GM23338 (cell line): ENCODE results near the gene COL2A1. TPM values are rescaled to one million over a fixed set of nuclear protein-coding genes. Genes with fewer than 3 reads are reported as not detected.

Source experiments
- ATAC-seq: fragments of 200-7000 bp; cut with Tn5 transposase; 3 replicates; pipeline ENCODE4 v1.9.1; 2020
- DNase-seq: peaks from one replicate; pipeline ENCODE4 v3.0.0-alpha.2; 2015; ENCODE audit warnings: low spot score
- H2AFZ ChIP-seq: fragments of 200-600 bp; sonication (generic); 2 replicates; pipeline ENCODE4 v1.8.0; 2016; ENCODE audit warnings: antibody characterized with exemption, mild to moderate bottlenecking, moderate library complexity
- H3F3A ChIP-seq: fragments of 200-600 bp; sonication (generic); replicated peaks from 2 replicates; pipeline ENCODE4 v1.8.0; 2017; ENCODE audit warnings: antibody characterized with exemption, mixed run types, low read depth
- H3K27ac ChIP-seq: fragments of 200-600 bp; sonication (generic); 2 replicates; pipeline ENCODE4 v1.6.1; 2016; ENCODE audit warnings: low read depth
- H3K27me3 ChIP-seq: fragments of 200-600 bp; sonication (generic); 2 replicates; pipeline ENCODE4 v1.8.0; 2016; ENCODE audit warnings: mild to moderate bottlenecking, mixed run types, moderate library complexity; ENCODE audit not compliant: insufficient read depth
- H3K36me3 ChIP-seq: fragments of 200-600 bp; sonication (generic); 2 replicates; pipeline ENCODE4 v1.8.0; 2016; ENCODE audit warnings: mild to moderate bottlenecking; ENCODE audit not compliant: insufficient read depth
- H3K4me1 ChIP-seq: fragments of 200-600 bp; sonication (generic); 2 replicates; pipeline ENCODE4 v1.8.0; 2016; ENCODE audit warnings: mild to moderate bottlenecking, moderate library complexity; ENCODE audit not compliant: insufficient read depth
- H3K4me2 ChIP-seq: fragments of 200-600 bp; sonication (generic); 2 replicates; pipeline ENCODE4 v1.7.1; 2017; ENCODE audit warnings: mixed run types
- H3K4me3 ChIP-seq: fragments of 200-600 bp; sonication (generic); 2 replicates; pipeline ENCODE4 v1.6.1; 2016; ENCODE audit warnings: mixed run types
- H3K79me2 ChIP-seq: fragments of 200-600 bp; sonication (generic); replicated peaks from 2 replicates; pipeline ENCODE4 v1.8.0; 2017; ENCODE audit warnings: mild to moderate bottlenecking; ENCODE audit not compliant: insufficient read depth
- H3K9me2 ChIP-seq: fragments of 200-600 bp; sonication (generic); 2 replicates; pipeline ENCODE4 v1.8.0; 2017; ENCODE audit not compliant: insufficient read depth
- H4K20me1 ChIP-seq: fragments of 200-600 bp; sonication (generic); replicated peaks from 2 replicates; pipeline ENCODE4 v1.8.0; 2017; ENCODE audit warnings: mild to moderate bottlenecking; ENCODE audit not compliant: insufficient read depth
- H3K27ac Mint-ChIP-seq: 2 replicates; pipeline ENCODE4 v1.8.0; 2020; ENCODE audit warnings: inconsistent platforms, mild to moderate bottlenecking, moderate library complexity, mixed read lengths
- H3K27me3 Mint-ChIP-seq: 3 replicates; pipeline ENCODE4 v1.8.0; 2022; ENCODE audit warnings: low read depth, mild to moderate bottlenecking, moderate library complexity, mixed read lengths, inconsistent platforms; ENCODE audit not compliant: insufficient read depth, poor library complexity
- H3K36me3 Mint-ChIP-seq: 3 replicates; pipeline ENCODE4 v1.8.0; 2021; ENCODE audit warnings: low read depth, mild to moderate bottlenecking, inconsistent platforms, moderate library complexity, mixed read lengths
- H3K4me1 Mint-ChIP-seq: 3 replicates; pipeline ENCODE4 v1.8.0; 2020; ENCODE audit warnings: mild to moderate bottlenecking, inconsistent platforms, mixed read lengths
- H3K4me3 Mint-ChIP-seq: 3 replicates; pipeline ENCODE4 v1.8.0; 2021; ENCODE audit warnings: moderate library complexity, mild to moderate bottlenecking, inconsistent platforms, mixed read lengths
- H3K9me3 Mint-ChIP-seq: 3 replicates; pipeline ENCODE4 v1.8.0; 2020; ENCODE audit warnings: moderate library complexity, mild to moderate bottlenecking, inconsistent platforms, mixed read lengths
- CREB1 ChIP-seq: fragments of 250-450 bp; sonication (Bioruptor Pico); IDR thresholded peaks from 2 replicates; pipeline ENCODE4 v1.5.0; 2020; ENCODE audit warnings: low read depth, mild to moderate bottlenecking, moderate library complexity
- EZH2phosphoT487 ChIP-seq: fragments of 200-600 bp; sonication (generic); IDR thresholded peaks from one replicate; pipeline ENCODE4 v1.8.1; 2018; ENCODE audit warnings: antibody characterized with exemption; ENCODE audit not compliant: unreplicated experiment
- JUNB ChIP-seq: IDR thresholded peaks from one replicate; pipeline ENCODE4 v1.6.1; 2016; ENCODE audit warnings: antibody characterized with exemption; ENCODE audit not compliant: unreplicated experiment
- NANOG ChIP-seq: IDR thresholded peaks from 2 replicates; pipeline ENCODE4 v1.6.1; 2016; ENCODE audit warnings: antibody characterized with exemption, borderline replicate concordance
- POLR2AphosphoS5 ChIP-seq: IDR thresholded peaks from 2 replicates; pipeline ENCODE4 v1.6.1; 2016; ENCODE audit warnings: antibody characterized with exemption, low read depth
- ZNF114 ChIP-seq: fragments of 250-450 bp; sonication (Bioruptor Pico); IDR thresholded peaks from 2 replicates; pipeline ENCODE4 v1.5.0; 2020; ENCODE audit warnings: mild to moderate bottlenecking, moderate library complexity
- polyA plus RNA-seq: library from polyadenylated mRNA; unstranded; fragments of >200 nt; fragmentation: Nextera tagmentation; extraction: Ambion mirVana; gene quantifications from 2 replicates; pipeline ENCODE4 v1.2.1, GENCODE V29; 2016
- total RNA-seq: library from RNA; depleted of rRNA; stranded (reverse); fragments of >200 nt; shearing (Covaris generic); gene quantifications from 2 replicates; pipeline ENCODE4 v1.2.3, GENCODE V29; 2014
- TF ChIP-seq, protein P1 (sequence below), 2 experiments: fragments of 200-600 bp in 1 of 2; sonication (generic) in 1 of 2; conservative IDR thresholded peaks; 2 replicates each; pipeline versions ENCODE4 v1.5.1 to v1.6.1; 2016 to 2017; ENCODE audit warnings: antibody characterized with exemption in 2 of 2, low read depth in 2 of 2, mild to moderate bottlenecking in 2 of 2, moderate library complexity in 1 of 2
- TF ChIP-seq, protein P2 (sequence below): IDR thresholded peaks from one replicate; pipeline ENCODE4 v1.6.1; 2018; ENCODE audit warnings: antibody characterized with exemption; ENCODE audit not compliant: unreplicated experiment
- TF ChIP-seq, protein P3 (sequence below): fragments of 250-450 bp; sonication (Bioruptor Pico); IDR thresholded peaks from 2 replicates; pipeline ENCODE4 v1.5.0; 2020; ENCODE audit warnings: mild to moderate bottlenecking, moderate library complexity

The COL2A1 gene
- total and polyA plus RNA-seq, 2 experiments from 2014 or later, result 7.0 to 24.6 TPM

DNA sequence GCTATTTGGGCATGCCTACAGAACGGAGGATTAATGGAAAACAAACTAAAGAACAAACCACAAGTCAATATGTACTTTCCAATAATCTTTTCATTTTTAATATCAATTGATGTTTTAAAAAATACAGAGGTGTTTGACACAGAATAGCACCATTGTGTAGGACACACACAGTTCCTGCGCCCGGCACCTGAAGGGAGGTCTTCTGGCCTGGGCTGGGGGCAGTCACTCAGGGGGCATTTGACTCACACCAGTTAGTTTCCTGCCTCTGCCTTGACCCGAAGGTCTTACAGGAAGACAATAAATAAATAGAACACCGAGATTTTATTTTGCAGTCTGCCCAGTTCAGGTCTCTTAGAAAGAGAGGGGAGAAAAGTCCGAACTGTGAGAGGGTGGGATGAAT is 31.4 kb downstream of the COL2A1 start (continued):
- TF ChIP-seq, protein P1, sequence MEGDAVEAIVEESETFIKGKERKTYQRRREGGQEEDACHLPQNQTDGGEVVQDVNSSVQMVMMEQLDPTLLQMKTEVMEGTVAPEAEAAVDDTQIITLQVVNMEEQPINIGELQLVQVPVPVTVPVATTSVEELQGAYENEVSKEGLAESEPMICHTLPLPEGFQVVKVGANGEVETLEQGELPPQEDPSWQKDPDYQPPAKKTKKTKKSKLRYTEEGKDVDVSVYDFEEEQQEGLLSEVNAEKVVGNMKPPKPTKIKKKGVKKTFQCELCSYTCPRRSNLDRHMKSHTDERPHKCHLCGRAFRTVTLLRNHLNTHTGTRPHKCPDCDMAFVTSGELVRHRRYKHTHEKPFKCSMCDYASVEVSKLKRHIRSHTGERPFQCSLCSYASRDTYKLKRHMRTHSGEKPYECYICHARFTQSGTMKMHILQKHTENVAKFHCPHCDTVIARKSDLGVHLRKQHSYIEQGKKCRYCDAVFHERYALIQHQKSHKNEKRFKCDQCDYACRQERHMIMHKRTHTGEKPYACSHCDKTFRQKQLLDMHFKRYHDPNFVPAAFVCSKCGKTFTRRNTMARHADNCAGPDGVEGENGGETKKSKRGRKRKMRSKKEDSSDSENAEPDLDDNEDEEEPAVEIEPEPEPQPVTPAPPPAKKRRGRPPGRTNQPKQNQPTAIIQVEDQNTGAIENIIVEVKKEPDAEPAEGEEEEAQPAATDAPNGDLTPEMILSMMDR (conservative IDR thresholded peaks at IDR 0.05; ENCODE audit: low read depth in 2 of 2), result no peak
- TF ChIP-seq CREB1 (CRISPR knock-in tag) (no peak), ZNF114 (no peak), EZH2phosphoT487 (no peak), JUNB (no peak)
- TF ChIP-seq, protein P2, sequence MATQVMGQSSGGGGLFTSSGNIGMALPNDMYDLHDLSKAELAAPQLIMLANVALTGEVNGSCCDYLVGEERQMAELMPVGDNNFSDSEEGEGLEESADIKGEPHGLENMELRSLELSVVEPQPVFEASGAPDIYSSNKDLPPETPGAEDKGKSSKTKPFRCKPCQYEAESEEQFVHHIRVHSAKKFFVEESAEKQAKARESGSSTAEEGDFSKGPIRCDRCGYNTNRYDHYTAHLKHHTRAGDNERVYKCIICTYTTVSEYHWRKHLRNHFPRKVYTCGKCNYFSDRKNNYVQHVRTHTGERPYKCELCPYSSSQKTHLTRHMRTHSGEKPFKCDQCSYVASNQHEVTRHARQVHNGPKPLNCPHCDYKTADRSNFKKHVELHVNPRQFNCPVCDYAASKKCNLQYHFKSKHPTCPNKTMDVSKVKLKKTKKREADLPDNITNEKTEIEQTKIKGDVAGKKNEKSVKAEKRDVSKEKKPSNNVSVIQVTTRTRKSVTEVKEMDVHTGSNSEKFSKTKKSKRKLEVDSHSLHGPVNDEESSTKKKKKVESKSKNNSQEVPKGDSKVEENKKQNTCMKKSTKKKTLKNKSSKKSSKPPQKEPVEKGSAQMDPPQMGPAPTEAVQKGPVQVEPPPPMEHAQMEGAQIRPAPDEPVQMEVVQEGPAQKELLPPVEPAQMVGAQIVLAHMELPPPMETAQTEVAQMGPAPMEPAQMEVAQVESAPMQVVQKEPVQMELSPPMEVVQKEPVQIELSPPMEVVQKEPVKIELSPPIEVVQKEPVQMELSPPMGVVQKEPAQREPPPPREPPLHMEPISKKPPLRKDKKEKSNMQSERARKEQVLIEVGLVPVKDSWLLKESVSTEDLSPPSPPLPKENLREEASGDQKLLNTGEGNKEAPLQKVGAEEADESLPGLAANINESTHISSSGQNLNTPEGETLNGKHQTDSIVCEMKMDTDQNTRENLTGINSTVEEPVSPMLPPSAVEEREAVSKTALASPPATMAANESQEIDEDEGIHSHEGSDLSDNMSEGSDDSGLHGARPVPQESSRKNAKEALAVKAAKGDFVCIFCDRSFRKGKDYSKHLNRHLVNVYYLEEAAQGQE, result no peak

DNA sequence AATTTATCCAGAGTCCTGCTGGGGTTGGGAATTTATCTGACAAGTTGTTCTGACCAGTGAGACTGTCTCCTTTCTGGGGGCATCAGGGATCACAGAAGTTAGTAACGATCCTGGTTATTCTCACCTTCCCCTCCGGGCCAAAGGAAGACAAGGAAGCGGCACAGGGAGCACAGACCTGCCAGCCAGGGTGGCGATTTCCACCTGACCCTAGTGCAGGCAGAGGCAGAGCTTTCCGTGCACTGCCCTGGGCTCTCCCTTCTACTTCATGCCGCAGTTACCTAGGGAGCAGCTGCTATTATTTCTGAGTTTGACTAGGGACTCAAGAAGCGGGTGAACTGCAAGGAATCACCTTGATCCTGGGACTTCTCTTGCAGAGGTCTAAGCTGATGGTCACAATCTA is 33.4 kb downstream of the COL2A1 start:
- Histone ChIP-seq H3K4me2 (no peak overlapping the region), H3K4me1 (no peaks in the 10 kb centered on the region), H2AFZ (no peak overlapping the region), H3K27ac (no peak overlapping the region), H3K36me3 (no peaks in the 10 kb centered on the region), H3K27me3 (no peaks in the 10 kb centered on the region), H3K4me3 (no peak overlapping the region), H3F3A (no peaks in the 10 kb centered on the region), H3K79me2 (no peaks in the 10 kb centered on the region), H4K20me1 (no peaks in the 10 kb centered on the region), H3K9me2 (no peaks in the 10 kb centered on the region)
- Mint-ChIP-seq H3K4me3 (no peak overlapping the region), H3K9me3 (no peaks in the 10 kb centered on the region), H3K4me1 (no peaks in the 10 kb centered on the region), H3K27ac (no peak overlapping the region), H3K27me3 (peaks cover 4% of the 10 kb centered on the region), H3K36me3 (no peaks in the 10 kb centered on the region)
- peak; percentile 58 for ATAC-seq
- DNase-seq, result peak; percentile 14
- TF ChIP-seq CREB1 (CRISPR knock-in tag) (no peak), EZH2phosphoT487 (no peak), POLR2AphosphoS5 (no peak), NANOG (no peak)
- TF ChIP-seq, protein P2, result no peak
- TF ChIP-seq, protein P3, sequence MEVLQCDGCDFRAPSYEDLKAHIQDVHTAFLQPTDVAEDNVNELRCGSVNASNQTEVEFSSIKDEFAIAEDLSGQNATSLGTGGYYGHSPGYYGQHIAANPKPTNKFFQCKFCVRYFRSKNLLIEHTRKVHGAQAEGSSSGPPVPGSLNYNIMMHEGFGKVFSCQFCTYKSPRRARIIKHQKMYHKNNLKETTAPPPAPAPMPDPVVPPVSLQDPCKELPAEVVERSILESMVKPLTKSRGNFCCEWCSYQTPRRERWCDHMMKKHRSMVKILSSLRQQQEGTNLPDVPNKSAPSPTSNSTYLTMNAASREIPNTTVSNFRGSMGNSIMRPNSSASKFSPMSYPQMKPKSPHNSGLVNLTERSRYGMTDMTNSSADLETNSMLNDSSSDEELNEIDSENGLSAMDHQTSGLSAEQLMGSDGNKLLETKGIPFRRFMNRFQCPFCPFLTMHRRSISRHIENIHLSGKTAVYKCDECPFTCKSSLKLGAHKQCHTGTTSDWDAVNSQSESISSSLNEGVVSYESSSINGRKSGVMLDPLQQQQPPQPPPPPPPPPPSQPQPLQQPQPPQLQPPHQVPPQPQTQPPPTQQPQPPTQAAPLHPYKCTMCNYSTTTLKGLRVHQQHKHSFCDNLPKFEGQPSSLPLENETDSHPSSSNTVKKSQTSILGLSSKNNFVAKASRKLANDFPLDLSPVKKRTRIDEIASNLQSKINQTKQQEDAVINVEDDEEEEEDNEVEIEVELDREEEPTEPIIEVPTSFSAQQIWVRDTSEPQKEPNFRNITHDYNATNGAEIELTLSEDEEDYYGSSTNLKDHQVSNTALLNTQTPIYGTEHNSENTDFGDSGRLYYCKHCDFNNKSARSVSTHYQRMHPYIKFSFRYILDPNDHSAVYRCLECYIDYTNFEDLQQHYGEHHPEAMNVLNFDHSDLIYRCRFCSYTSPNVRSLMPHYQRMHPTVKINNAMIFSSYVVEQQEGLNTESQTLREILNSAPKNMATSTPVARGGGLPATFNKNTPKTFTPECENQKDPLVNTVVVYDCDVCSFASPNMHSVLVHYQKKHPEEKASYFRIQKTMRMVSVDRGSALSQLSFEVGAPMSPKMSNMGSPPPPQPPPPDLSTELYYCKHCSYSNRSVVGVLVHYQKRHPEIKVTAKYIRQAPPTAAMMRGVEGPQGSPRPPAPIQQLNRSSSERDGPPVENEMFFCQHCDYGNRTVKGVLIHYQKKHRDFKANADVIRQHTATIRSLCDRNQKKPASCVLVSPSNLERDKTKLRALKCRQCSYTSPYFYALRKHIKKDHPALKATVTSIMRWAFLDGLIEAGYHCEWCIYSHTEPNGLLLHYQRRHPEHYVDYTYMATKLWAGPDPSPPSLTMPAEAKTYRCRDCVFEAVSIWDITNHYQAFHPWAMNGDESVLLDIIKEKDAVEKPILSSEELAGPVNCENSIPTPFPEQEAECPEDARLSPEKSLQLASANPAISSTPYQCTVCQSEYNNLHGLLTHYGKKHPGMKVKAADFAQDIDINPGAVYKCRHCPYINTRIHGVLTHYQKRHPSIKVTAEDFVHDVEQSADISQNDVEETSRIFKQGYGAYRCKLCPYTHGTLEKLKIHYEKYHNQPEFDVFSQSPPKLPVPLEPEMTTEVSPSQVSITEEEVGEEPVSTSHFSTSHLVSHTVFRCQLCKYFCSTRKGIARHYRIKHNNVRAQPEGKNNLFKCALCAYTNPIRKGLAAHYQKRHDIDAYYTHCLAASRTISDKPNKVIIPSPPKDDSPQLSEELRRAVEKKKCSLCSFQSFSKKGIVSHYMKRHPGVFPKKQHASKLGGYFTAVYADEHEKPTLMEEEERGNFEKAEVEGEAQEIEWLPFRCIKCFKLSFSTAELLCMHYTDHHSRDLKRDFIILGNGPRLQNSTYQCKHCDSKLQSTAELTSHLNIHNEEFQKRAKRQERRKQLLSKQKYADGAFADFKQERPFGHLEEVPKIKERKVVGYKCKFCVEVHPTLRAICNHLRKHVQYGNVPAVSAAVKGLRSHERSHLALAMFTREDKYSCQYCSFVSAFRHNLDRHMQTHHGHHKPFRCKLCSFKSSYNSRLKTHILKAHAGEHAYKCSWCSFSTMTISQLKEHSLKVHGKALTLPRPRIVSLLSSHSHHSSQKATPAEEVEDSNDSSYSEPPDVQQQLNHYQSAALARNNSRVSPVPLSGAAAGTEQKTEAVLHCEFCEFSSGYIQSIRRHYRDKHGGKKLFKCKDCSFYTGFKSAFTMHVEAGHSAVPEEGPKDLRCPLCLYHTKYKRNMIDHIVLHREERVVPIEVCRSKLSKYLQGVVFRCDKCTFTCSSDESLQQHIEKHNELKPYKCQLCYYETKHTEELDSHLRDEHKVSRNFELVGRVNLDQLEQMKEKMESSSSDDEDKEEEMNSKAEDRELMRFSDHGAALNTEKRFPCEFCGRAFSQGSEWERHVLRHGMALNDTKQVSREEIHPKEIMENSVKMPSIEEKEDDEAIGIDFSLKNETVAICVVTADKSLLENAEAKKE (CRISPR knock-in tag), result no peak
